ENCODE measurements around the gene MYO18B. TPM values are rescaled to one million over a fixed set of nuclear protein-coding genes. Genes with fewer than 3 reads are reported as not detected.
"Not testable (repeated sequence)": the region's sequence is repeated elsewhere in the genome, so short reads cannot be mapped to it uniquely, and the experiment has no call there.

Gene MYO18B
- total and polyA plus RNA-seq, 9 donors: 47.3 to 92.1 (median 74.7) TPM

GRCh38 chr22:25964961-25965730 lies 223.2 kb downstream of the MYO18B start:
- WGBS (ENCODE audit: insufficient coverage): 70% methylated on average over 2 of the region's 10 CpGs
- Histone ChIP-seq H3K36me3 (ENCODE audit: control insufficient read depth, insufficient read depth, low read length) (peaks cover 37% of the 10 kb centered on the region), H3K4me1 (ENCODE audit: control insufficient read depth, insufficient read depth, low read length) (peaks cover 4% of the 10 kb centered on the region), H3K9me3 (replicated peaks; ENCODE audit: control insufficient read depth, low read depth, low read length) (no peaks in the 10 kb centered on the region), H3K4me3 (ENCODE audit: low read length) (no peak overlapping the region), H3K27ac (ENCODE audit: low read length) (no peak overlapping the region), H3K27me3 (ENCODE audit: control insufficient read depth, insufficient read depth, low read length) (peaks cover 3% of the 10 kb centered on the region)
- no peak for DNase-seq

- H3K36me3 ChIP-seq (ENCODE audit: control insufficient read depth, insufficient read depth, low read length): peaks cover 25% of the 10 kb centered on the region
- no peak overlapping the region for H3K4me3 ChIP-seq (ENCODE audit: low read length)
- H3K27me3 ChIP-seq (ENCODE audit: control insufficient read depth, insufficient read depth, low read length): peaks cover 3% of the 10 kb centered on the region
- peaks cover 9% of the 10 kb centered on the region for H3K4me1 ChIP-seq (ENCODE audit: control insufficient read depth, insufficient read depth, low read length)
- DNase-seq: no peak
- 3% methylated on average over 6 of the region's 8 CpGs for WGBS (ENCODE audit: insufficient coverage)
- H3K9me3 ChIP-seq (replicated peaks; ENCODE audit: control insufficient read depth, low read depth, low read length): no peaks in the 10 kb centered on the region
- no peak overlapping the region for H3K27ac ChIP-seq (ENCODE audit: low read length)
These were observed 224.5 kb downstream of the MYO18B start for GRCh38 chr22:25966448-25966913.

DNA sequence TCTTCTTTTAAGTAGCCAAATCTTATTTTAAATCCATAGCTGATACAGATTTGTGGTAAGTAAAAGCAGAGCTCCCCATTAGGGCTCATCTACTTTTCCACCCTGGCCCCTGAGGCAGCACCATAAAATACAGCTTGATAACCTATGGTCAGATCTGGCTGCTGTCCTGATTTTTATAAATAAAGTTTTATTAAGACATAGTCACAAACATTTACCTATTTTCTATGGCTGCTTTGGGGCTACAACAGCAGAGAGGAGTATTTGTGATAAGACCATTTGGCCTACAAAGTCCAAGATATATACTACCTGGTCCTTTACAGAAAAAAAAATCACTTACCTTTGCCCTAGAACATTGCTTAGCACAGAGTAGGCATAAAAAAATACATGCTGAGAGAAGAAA lies 227.3 kb downstream of the MYO18B start:
- H3K4me1 ChIP-seq (ENCODE audit: control insufficient read depth, insufficient read depth, low read length): peaks cover 9% of the 10 kb centered on the region
- H3K27me3 ChIP-seq (ENCODE audit: control insufficient read depth, insufficient read depth, low read length): peaks cover 3% of the 10 kb centered on the region
- H3K27ac ChIP-seq (ENCODE audit: low read length): no peak overlapping the region
- H3K9me3 ChIP-seq (replicated peaks; ENCODE audit: control insufficient read depth, low read depth, low read length): no peaks in the 10 kb centered on the region
- no peak for DNase-seq
- H3K4me3 ChIP-seq (ENCODE audit: low read length): no peak overlapping the region
- H3K36me3 ChIP-seq (ENCODE audit: control insufficient read depth, insufficient read depth, low read length): peaks cover 14% of the 10 kb centered on the region

GRCh38 chr22:25969901-25970300 lies 227.9 kb downstream of the MYO18B start:
- 89% methylated on average over 1 of the region's 2 CpGs for WGBS (ENCODE audit: insufficient coverage)
- Histone ChIP-seq H3K27me3 (ENCODE audit: control insufficient read depth, insufficient read depth, low read length) (peaks cover 4% of the 10 kb centered on the region), H3K4me3 (ENCODE audit: low read length) (no peak overlapping the region), H3K27ac (ENCODE audit: low read length) (no peak overlapping the region), H3K9me3 (replicated peaks; ENCODE audit: control insufficient read depth, low read depth, low read length) (no peaks in the 10 kb centered on the region), H3K36me3 (ENCODE audit: control insufficient read depth, insufficient read depth, low read length) (peaks cover 9% of the 10 kb centered on the region), H3K4me1 (ENCODE audit: control insufficient read depth, insufficient read depth, low read length) (peaks cover 9% of the 10 kb centered on the region)
- no peak for DNase-seq

- no peaks in the 10 kb centered on the region for H3K9me3 ChIP-seq (replicated peaks; ENCODE audit: control insufficient read depth, low read depth, low read length)
- H3K4me3 ChIP-seq (ENCODE audit: low read length): no peak overlapping the region
- peak; percentile 79 for DNase-seq
- peak overlapping the region; percentile 57 for H3K27ac ChIP-seq (ENCODE audit: low read length)
- H3K27me3 ChIP-seq (ENCODE audit: control insufficient read depth, insufficient read depth, low read length): peaks cover 5% of the 10 kb centered on the region
- peaks cover 9% of the 10 kb centered on the region for H3K4me1 ChIP-seq (ENCODE audit: control insufficient read depth, insufficient read depth, low read length)
- peaks cover 9% of the 10 kb centered on the region for H3K36me3 ChIP-seq (ENCODE audit: control insufficient read depth, insufficient read depth, low read length)
- WGBS (ENCODE audit: insufficient coverage): 12% methylated on average over 6 of the region's 6 CpGs
These were observed 228.5 kb downstream of the MYO18B start for GRCh38 chr22:25970374-25970911.

GRCh38 chr22:25970999-25971811 lies 229.2 kb downstream of the MYO18B start:
- no peaks in the 10 kb centered on the region for H3K9me3 ChIP-seq (replicated peaks; ENCODE audit: control insufficient read depth, low read depth, low read length)
- 50% methylated on average over 3 of the region's 9 CpGs for WGBS (ENCODE audit: insufficient coverage)
- peaks cover 7% of the 10 kb centered on the region for H3K4me1 ChIP-seq (ENCODE audit: control insufficient read depth, insufficient read depth, low read length)
- H3K36me3 ChIP-seq (ENCODE audit: control insufficient read depth, insufficient read depth, low read length): peaks cover 16% of the 10 kb centered on the region
- peaks cover 5% of the 10 kb centered on the region for H3K27me3 ChIP-seq (ENCODE audit: control insufficient read depth, insufficient read depth, low read length)
- H3K4me3 ChIP-seq (ENCODE audit: low read length): no peak overlapping the region
- DNase-seq: no peak
- peak overlapping the region; percentile 31 for H3K27ac ChIP-seq (ENCODE audit: low read length)

- Histone ChIP-seq H3K36me3 (ENCODE audit: control insufficient read depth, insufficient read depth, low read length) (peaks cover 16% of the 10 kb centered on the region), H3K4me1 (ENCODE audit: control insufficient read depth, insufficient read depth, low read length) (peaks cover 7% of the 10 kb centered on the region), H3K27ac (ENCODE audit: low read length) (no peak overlapping the region), H3K4me3 (ENCODE audit: low read length) (no peak overlapping the region), H3K27me3 (ENCODE audit: control insufficient read depth, insufficient read depth, low read length) (peaks cover 2% of the 10 kb centered on the region), H3K9me3 (replicated peaks; ENCODE audit: control insufficient read depth, low read depth, low read length) (no peaks in the 10 kb centered on the region)
- DNase-seq: no peak
- WGBS (ENCODE audit: insufficient coverage): 50% methylated on average over 4 of the region's 9 CpGs
These were observed 230.4 kb downstream of the MYO18B start for GRCh38 chr22:25972397-25972796.

GRCh38 chr22:25976356-25976755 lies 234.4 kb downstream of the MYO18B start:
- no peak for DNase-seq

GRCh38 chr22:25979968-25980367 lies 238.0 kb downstream of the MYO18B start:
- 80% methylated on average over 1 of the region's 3 CpGs for WGBS (ENCODE audit: insufficient coverage)
- Histone ChIP-seq H3K36me3 (ENCODE audit: control insufficient read depth, insufficient read depth, low read length) (peaks cover 19% of the 10 kb centered on the region), H3K27ac (ENCODE audit: low read length) (no peak overlapping the region), H3K4me3 (ENCODE audit: low read length) (no peak overlapping the region), H3K4me1 (ENCODE audit: control insufficient read depth, insufficient read depth, low read length) (no peaks in the 10 kb centered on the region), H3K27me3 (ENCODE audit: control insufficient read depth, insufficient read depth, low read length) (no peaks in the 10 kb centered on the region), H3K9me3 (replicated peaks; ENCODE audit: control insufficient read depth, low read depth, low read length) (no peaks in the 10 kb centered on the region)
- no peak for DNase-seq

More at GRCh38 chr22:25976356-25976755, 234.4 kb downstream of the MYO18B start:
- H3K27ac ChIP-seq (ENCODE audit: low read length): no peak overlapping the region
- H3K4me1 ChIP-seq (ENCODE audit: control insufficient read depth, insufficient read depth, low read length): no peaks in the 10 kb centered on the region
- H3K9me3 ChIP-seq (replicated peaks; ENCODE audit: control insufficient read depth, low read depth, low read length): no peaks in the 10 kb centered on the region
- no peak overlapping the region for H3K4me3 ChIP-seq (ENCODE audit: low read length)
- peaks cover 2% of the 10 kb centered on the region for H3K27me3 ChIP-seq (ENCODE audit: control insufficient read depth, insufficient read depth, low read length)
- WGBS (ENCODE audit: insufficient coverage): no CpG with 5 or more reads among the region's 1 CpG
- peaks cover 20% of the 10 kb centered on the region for H3K36me3 ChIP-seq (ENCODE audit: control insufficient read depth, insufficient read depth, low read length)

- not testable (repeated sequence) for H3K4me3 ChIP-seq (ENCODE audit: low read length); DNase-seq; H3K27ac ChIP-seq (ENCODE audit: low read length); H3K9me3 ChIP-seq (replicated peaks; ENCODE audit: control insufficient read depth, low read depth, low read length); H3K4me1 ChIP-seq (ENCODE audit: control insufficient read depth, insufficient read depth, low read length); H3K27me3 ChIP-seq (ENCODE audit: control insufficient read depth, insufficient read depth, low read length)
- peaks cover 15% of the 10 kb centered on the region for H3K36me3 ChIP-seq (ENCODE audit: control insufficient read depth, insufficient read depth, low read length)
- no CpG with 5 or more reads among the region's 1 CpG for WGBS (ENCODE audit: insufficient coverage)
These were observed 242.9 kb downstream of the MYO18B start for GRCh38 chr22:25984911-25985310.

All from muscle of leg (tissue), 11 donors.